CD4-positive, alpha-beta T cell (primary cell): ENCODE data around the gene ITSN1. TPM values are rescaled to one million over a fixed set of nuclear protein-coding genes. Genes with fewer than 3 reads are reported as not detected.

Source experiments
- ATAC-seq: fragments of 200-7000 bp; cut with Tn5 transposase; one replicate; pipeline ENCODE4 v1.10.0; 2022; ENCODE audit warnings: mild to moderate bottlenecking; ENCODE audit not compliant: poor library complexity
- CTCF ChIA-PET: fragments of 350-600 bp; sonication (Branson Sonifier 250); formaldehyde crosslinking; loops from one replicate; lab custom pipeline; 2021; ENCODE audit warnings: antibody characterized with exemption, inconsistent platforms; lab: Charles Lee
- POLR2A ChIA-PET: fragments of 350-600 bp; sonication (Branson Sonifier 250); formaldehyde crosslinking; loops from one replicate; lab custom pipeline; 2021; ENCODE audit warnings: antibody characterized with exemption, inconsistent platforms; lab: Charles Lee
- DNase-seq, 14 experiments: peaks; one replicate each; pipeline ENCODE4 v3.0.0-alpha.2; 2013 to 2020; ENCODE audit warnings: mixed read lengths in 2 of 14
- H3K27ac ChIP-seq, 2 donors: one replicate each; pipeline versions ENCODE4 v1.5.1 to v1.7.0; 2013; ENCODE audit warnings: low read length in 2 of 2, low read depth in 1 of 2, mild to moderate bottlenecking in 1 of 2
- H3K27me3 ChIP-seq, 2 experiments: 1 replicate in 1 of 2; 2 replicates in 1 of 2; pipeline versions ENCODE4 v1.6.1 to v1.7.0; 2013; ENCODE audit warnings: low read length in 2 of 2, control low read depth in 1 of 2, mild to moderate bottlenecking in 1 of 2, moderate library complexity in 1 of 2; ENCODE audit not compliant: insufficient read depth in 2 of 2, control insufficient read depth in 1 of 2
- H3K36me3 ChIP-seq: one replicate; pipeline ENCODE4 v1.6.1; 2013; ENCODE audit warnings: low read length, control low read depth; ENCODE audit not compliant: insufficient read depth
- H3K4me1 ChIP-seq: one replicate; pipeline ENCODE4 v1.6.1; 2013; ENCODE audit warnings: low read length, control low read depth; ENCODE audit not compliant: insufficient read depth
- H3K4me3 ChIP-seq: one replicate; pipeline ENCODE4 v1.5.1; 2013; ENCODE audit warnings: mild to moderate bottlenecking, low read length, moderate library complexity
- H3K9me3 ChIP-seq, 2 experiments: 1 replicate in 1 of 2; 2 replicates in 1 of 2; pipeline versions ENCODE4 v1.6.1 to v1.7.0; 2013; ENCODE audit warnings: low read length in 2 of 2, mild to moderate bottlenecking in 2 of 2, control low read depth in 1 of 2, moderate library complexity in 1 of 2; ENCODE audit not compliant: control insufficient read depth in 1 of 2, insufficient read depth in 1 of 2
- H3K27ac Mint-ChIP-seq: one replicate; pipeline ENCODE4 v1.8.0; 2020; ENCODE audit warnings: mixed read lengths
- H3K27me3 Mint-ChIP-seq: one replicate; pipeline ENCODE4 v1.8.0; 2021; ENCODE audit warnings: mixed read lengths
- H3K36me3 Mint-ChIP-seq: one replicate; pipeline ENCODE4 v1.8.0; 2021; ENCODE audit warnings: low read depth, mixed read lengths
- H3K4me1 Mint-ChIP-seq: one replicate; pipeline ENCODE4 v1.8.0; 2021; ENCODE audit warnings: low read depth, mixed read lengths
- H3K4me3 Mint-ChIP-seq: one replicate; pipeline ENCODE4 v1.8.0; 2020; ENCODE audit warnings: mild to moderate bottlenecking, mixed read lengths
- H3K9me3 Mint-ChIP-seq: one replicate; pipeline ENCODE4 v1.8.0; 2020; ENCODE audit warnings: mixed read lengths
- CTCF ChIP-seq: fragments of 200-600 bp; IDR thresholded peaks from one replicate; pipeline ENCODE4 v1.8.0; 2022; ENCODE audit warnings: antibody characterized with exemption, mild to moderate bottlenecking
- intact Hi-C, 2 experiments: fragments of 100-400 bp; cut with DNase I in 1 of 2; cut with micrococcal nuclease in 1 of 2; formaldehyde crosslinking; loops; one replicate each; pipeline versions ENCODE4 v1.15.1 to v1.9.0; 2023 to 2025; cut with DNase I, micrococcal nuclease
- total RNA-seq, 174 experiments: library from RNA in 2 of 174; stranded (reverse) in 2 of 174; gene quantifications; one replicate each; pipeline ENCODE4 v1.2.3 and lab custom pipeline; 2021 to 2026

Gene ITSN1
- total RNA-seq, 2 experiments from 2014 or later: 2.1 to 3.0 TPM

DNA sequence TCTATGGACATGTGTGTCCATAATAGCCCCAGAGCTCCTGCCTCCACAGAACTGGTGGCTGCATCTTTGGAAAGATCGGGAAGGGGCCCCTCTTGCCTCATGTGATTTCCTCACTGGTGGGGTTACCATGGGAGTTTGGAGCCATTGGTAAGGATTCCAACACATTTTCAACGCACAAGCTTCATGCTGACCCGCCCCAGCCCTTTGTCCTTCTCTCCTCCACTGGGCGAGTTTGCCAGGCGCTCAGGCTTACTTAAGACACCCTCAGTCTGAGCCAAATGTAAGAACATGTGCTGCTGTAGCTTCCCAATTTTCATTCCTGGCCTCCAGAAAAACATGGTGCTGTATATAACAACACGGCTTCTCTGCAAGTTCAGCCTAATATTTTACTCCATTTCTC is 200.9 kb downstream of the ITSN1 start:
- intact Hi-C loops: no loop called here
- Histone ChIP-seq H3K27me3 (no peaks in the 10 kb centered on the region), H3K4me3 (no peak overlapping the region), H3K36me3 (no peaks in the 10 kb centered on the region), H3K27ac (no peak overlapping the region), H3K9me3 (peaks cover 0 to 31% of the 10 kb centered on the region in 2 experiments), H3K4me1 (no peaks in the 10 kb centered on the region)
- CTCF ChIA-PET: no interaction called here
- no peak overlapping the region for H3K27ac Mint-ChIP-seq
- no peak for TF ChIP-seq CTCF
- no peaks in the 10 kb centered on the region for H3K36me3 Mint-ChIP-seq
- no peak for DNase-seq
- ATAC-seq: no peak
- H3K9me3 Mint-ChIP-seq: peaks cover 6% of the 10 kb centered on the region
- POLR2A ChIA-PET: no interaction called here
- no peak overlapping the region for H3K4me3 Mint-ChIP-seq
- no peaks in the 10 kb centered on the region for H3K27me3 Mint-ChIP-seq
- H3K4me1 Mint-ChIP-seq: no peaks in the 10 kb centered on the region

- H3K4me3 Mint-ChIP-seq: no peak overlapping the region
- TF ChIP-seq CTCF: no peak
- POLR2A ChIA-PET: no interaction called here
- H3K36me3 Mint-ChIP-seq: no peaks in the 10 kb centered on the region
- H3K4me1 ChIP-seq: no peaks in the 10 kb centered on the region
- no peaks in the 10 kb centered on the region for H3K36me3 ChIP-seq
- no peak overlapping the region for H3K4me3 ChIP-seq
- H3K27me3 Mint-ChIP-seq: no peaks in the 10 kb centered on the region
- peaks cover 0 to 27% of the 10 kb centered on the region in 2 experiments for H3K9me3 ChIP-seq
- intact Hi-C loops: no loop called here
- H3K9me3 Mint-ChIP-seq: peaks cover 6% of the 10 kb centered on the region
- ATAC-seq (no peak), DNase-seq (no peak)
- CTCF ChIA-PET: no interaction called here
- no peaks in the 10 kb centered on the region for H3K4me1 Mint-ChIP-seq
- H3K27ac Mint-ChIP-seq: no peak overlapping the region
- no peak overlapping the region for H3K27ac ChIP-seq
- no peaks in the 10 kb centered on the region for H3K27me3 ChIP-seq
Observed at GRCh38 chr21:33844104-33844889, 202.0 kb downstream of the ITSN1 start.

GRCh38 chr21:33844890-33845205 is 202.5 kb downstream of the ITSN1 start:
- Mint-ChIP-seq H3K36me3 (no peaks in the 10 kb centered on the region), H3K27me3 (no peaks in the 10 kb centered on the region), H3K4me1 (no peaks in the 10 kb centered on the region), H3K9me3 (peaks cover 6% of the 10 kb centered on the region), H3K4me3 (no peak overlapping the region), H3K27ac (no peak overlapping the region)
- H3K9me3 ChIP-seq: peaks cover 0 to 26% of the 10 kb centered on the region in 2 experiments
- H3K4me1 ChIP-seq: no peaks in the 10 kb centered on the region
- DNase-seq: no peak
- H3K27ac ChIP-seq: no peak overlapping the region
- H3K27me3 ChIP-seq: no peaks in the 10 kb centered on the region
- ChIA-PET CTCF (no interaction called here), POLR2A (no interaction called here)
- no peak for TF ChIP-seq CTCF
- H3K4me3 ChIP-seq: no peak overlapping the region
- intact Hi-C loops: no loop called here
- H3K36me3 ChIP-seq: no peaks in the 10 kb centered on the region
- ATAC-seq: no peak
